Glutamatergic neuron (in vitro differentiated cells): ENCODE measurements around the gene ESRRA. TPM values are rescaled to one million over a fixed set of nuclear protein-coding genes. Genes with fewer than 3 reads are reported as not detected.
A peak's percentile ranks its signal among the peaks of the same experiment; 100 is the strongest.

Experiments
- DNase-seq: peaks from one replicate; pipeline ENCODE4 v3.0.0; 2022
- H3K27ac Mint-ChIP-seq: one replicate; pipeline ENCODE4 v1.8.0; 2020; ENCODE audit warnings: mild to moderate bottlenecking, mixed read lengths, inconsistent platforms; ENCODE audit not compliant: unreplicated experiment
- H3K27me3 Mint-ChIP-seq: one replicate; pipeline ENCODE4 v1.8.0; 2020; ENCODE audit warnings: mild to moderate bottlenecking, moderate library complexity, mixed read lengths, inconsistent platforms; ENCODE audit not compliant: unreplicated experiment
- H3K36me3 Mint-ChIP-seq: one replicate; pipeline ENCODE4 v1.8.0; 2020; ENCODE audit warnings: mild to moderate bottlenecking, mixed read lengths, inconsistent platforms; ENCODE audit not compliant: unreplicated experiment
- H3K4me1 Mint-ChIP-seq: one replicate; pipeline ENCODE4 v1.8.0; 2020; ENCODE audit warnings: mild to moderate bottlenecking, low read depth, mixed read lengths, inconsistent platforms; ENCODE audit not compliant: unreplicated experiment
- H3K4me3 Mint-ChIP-seq: one replicate; pipeline ENCODE4 v1.8.0; 2020; ENCODE audit warnings: mild to moderate bottlenecking, mixed read lengths, inconsistent platforms; ENCODE audit not compliant: unreplicated experiment
- H3K9me3 Mint-ChIP-seq: one replicate; pipeline ENCODE4 v1.8.0; 2020; ENCODE audit warnings: mild to moderate bottlenecking, moderate library complexity, mixed read lengths, inconsistent platforms; ENCODE audit not compliant: unreplicated experiment
- CTCF ChIP-seq: fragments of 200-600 bp; sonication (generic); IDR thresholded peaks from one replicate; pipeline ENCODE4 v1.5.0; 2021; ENCODE audit not compliant: partially characterized antibody, unreplicated experiment
- total RNA-seq: library from RNA; stranded (reverse); fragmentation: NEBNext Ultra II Directional; extraction: Animal tissue kit (Norgen Biotek cat#: 25700); gene quantifications from one replicate; pipeline ENCODE4 v1.2.1, GENCODE V29; 2021; ENCODE audit not compliant: unreplicated experiment

The ESRRA gene
- total RNA-seq, 1 donor from 2014 or later: 69.9 TPM

- Mint-ChIP-seq H3K27me3 (peaks cover 19% of the 10 kb centered on the region), H3K4me1 (peaks cover 7% of the 10 kb centered on the region), H3K9me3 (peaks cover 9% of the 10 kb centered on the region), H3K36me3 (peaks cover 5% of the 10 kb centered on the region), H3K4me3 (no peak overlapping the region), H3K27ac (no peak overlapping the region)
- no peak for TF ChIP-seq CTCF
- no peak for DNase-seq
Measured at GRCh38 chr11:64289002-64289564, 16.2 kb upstream of the ESRRA start.

GRCh38 chr11:64290352-64291261, 14.7 kb upstream of the ESRRA start:
- TF ChIP-seq CTCF: no peak

GRCh38 chr11:64291262-64291751, 14.0 kb upstream of the ESRRA start, which contains the start of gene KCNK4:
Gene KCNK4 (plus strand): TSS chr11:64291302. CDS start chr11:64293019, 1,717 bp downstream.
- Mint-ChIP-seq H3K4me3 (peak within 1 kb of the TSS; percentile 74), H3K36me3 (peaks cover 5% of the 10 kb centered on the region), H3K27ac (no peak within 1 kb of the TSS), H3K9me3 (peaks cover 14% of the 10 kb centered on the region), H3K27me3 (peaks cover 32% of the 10 kb centered on the region), H3K4me1 (peaks cover 7% of the 10 kb centered on the region)
- no peak for TF ChIP-seq CTCF
- no peak for DNase-seq

More at GRCh38 chr11:64290352-64291261, 14.7 kb upstream of the ESRRA start:
- no peak overlapping the region for H3K27ac Mint-ChIP-seq
- H3K36me3 Mint-ChIP-seq: peaks cover 5% of the 10 kb centered on the region
- peak overlapping the region; percentile 74 for H3K4me3 Mint-ChIP-seq
- H3K9me3 Mint-ChIP-seq: peaks cover 14% of the 10 kb centered on the region
- no peak for DNase-seq
- H3K4me1 Mint-ChIP-seq: peaks cover 7% of the 10 kb centered on the region
- H3K27me3 Mint-ChIP-seq: peaks cover 29% of the 10 kb centered on the region

GRCh38 chr11:64291752-64292459, 13.4 kb upstream of the ESRRA start:
- Mint-ChIP-seq H3K9me3 (peaks cover 9% of the 10 kb centered on the region), H3K4me3 (no peak overlapping the region), H3K27ac (no peak overlapping the region), H3K4me1 (peaks cover 2% of the 10 kb centered on the region), H3K36me3 (peaks cover 5% of the 10 kb centered on the region), H3K27me3 (peaks cover 36% of the 10 kb centered on the region)
- DNase-seq: no peak
- no peak for TF ChIP-seq CTCF
